Measurements from ENCODE around the gene PDZD2.

The PDZD2 gene

DNA sequence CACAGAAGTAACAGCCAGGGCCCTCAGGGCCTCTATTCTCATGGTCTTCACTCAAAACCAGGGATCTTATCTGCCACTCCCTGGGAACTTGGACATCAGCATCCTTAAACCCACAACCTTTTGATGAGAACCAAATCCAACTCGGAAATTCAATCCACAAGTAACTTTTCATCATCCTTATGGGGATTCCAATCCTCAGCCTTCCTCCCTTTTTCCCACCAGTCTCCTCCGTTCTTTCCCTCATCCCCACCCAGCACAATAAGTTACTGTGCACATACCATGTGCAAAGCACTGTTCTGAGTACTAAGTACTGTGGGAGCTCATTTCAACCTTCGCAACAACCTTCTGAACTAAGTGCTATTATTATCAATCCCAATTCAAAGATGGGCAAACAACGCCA is 518.1 kb downstream of the PDZD2 start:
- DNase-seq: no peak

GRCh38 chr5:32158679-32158975 is 519.7 kb downstream of the PDZD2 start:
- DNase-seq: no peak

GRCh38 chr5:32159328-32160072 is 520.6 kb downstream of the PDZD2 start:
- DNase-seq: no peak

DNA sequence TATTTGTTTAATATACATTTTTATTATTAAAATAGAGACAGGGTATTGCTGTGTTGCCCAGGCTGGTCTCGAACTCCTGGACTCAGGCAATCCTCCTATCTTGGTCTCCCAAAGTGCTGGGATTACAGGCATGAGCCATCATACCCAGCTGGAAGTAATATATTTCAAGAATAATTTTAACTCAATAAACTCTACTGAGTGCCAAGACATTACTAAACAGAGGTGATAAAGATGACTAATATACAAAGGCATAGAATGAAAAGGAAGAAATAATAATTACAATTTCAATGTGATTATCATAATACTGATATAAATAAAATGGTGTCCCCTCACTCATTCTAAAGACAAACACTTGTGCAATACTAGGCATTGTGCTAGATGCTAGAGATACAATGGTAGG is 521.3 kb downstream of the PDZD2 start:
- DNase-seq: no peak
